GM23248 (cell line): Measurements from ENCODE around the gene SLC6A18.

Experiments
- EZH2 ChIP-seq: fragments of 200-600 bp; sonication (generic); IDR thresholded peaks from 2 replicates; pipeline ENCODE4 v1.6.1; 2018; ENCODE audit warnings: antibody characterized with exemption, mild to moderate bottlenecking; ENCODE audit not compliant: insufficient read depth, poor library complexity, severe bottlenecking
- EZH2phosphoT487 ChIP-seq: fragments of 200-600 bp; sonication (generic); IDR thresholded peaks from 2 replicates; pipeline ENCODE4 v1.6.1; 2018; ENCODE audit warnings: antibody characterized with exemption, moderate library complexity, mild to moderate bottlenecking, low read depth; ENCODE audit not compliant: insufficient read depth

- TF ChIP-seq EZH2phosphoT487 = no peak
- no peak for TF ChIP-seq EZH2
Observed at GRCh38 chr5:1187234-1187949, 37.8 kb upstream of the SLC6A18 start.
